Body of pancreas (tissue), 4 donors: ENCODE measurements around the gene HCLS1.

Experiments
- POLR2A ChIP-seq, 3 donors: fragments of 450-650 bp; IDR thresholded peaks; one replicate each; pipeline ENCODE4 v1.6.1; 2016; ENCODE audit warnings: antibody characterized with exemption in 3 of 3, mild to moderate bottlenecking in 2 of 3
- TF ChIP-seq, protein P1 (sequence below), 7 experiments: fragments of 450-650 bp in 4 of 7; fragments of 200-600 bp in 3 of 7; sonication (generic) in 3 of 7; IDR thresholded peaks; one replicate each; pipeline ENCODE4 v1.5.1; 2016 to 2019; ENCODE audit warnings: antibody characterized with exemption in 7 of 7

GRCh38 chr3:121698901-121699300 is 38.2 kb upstream of the HCLS1 start:
- TF ChIP-seq, protein P1, sequence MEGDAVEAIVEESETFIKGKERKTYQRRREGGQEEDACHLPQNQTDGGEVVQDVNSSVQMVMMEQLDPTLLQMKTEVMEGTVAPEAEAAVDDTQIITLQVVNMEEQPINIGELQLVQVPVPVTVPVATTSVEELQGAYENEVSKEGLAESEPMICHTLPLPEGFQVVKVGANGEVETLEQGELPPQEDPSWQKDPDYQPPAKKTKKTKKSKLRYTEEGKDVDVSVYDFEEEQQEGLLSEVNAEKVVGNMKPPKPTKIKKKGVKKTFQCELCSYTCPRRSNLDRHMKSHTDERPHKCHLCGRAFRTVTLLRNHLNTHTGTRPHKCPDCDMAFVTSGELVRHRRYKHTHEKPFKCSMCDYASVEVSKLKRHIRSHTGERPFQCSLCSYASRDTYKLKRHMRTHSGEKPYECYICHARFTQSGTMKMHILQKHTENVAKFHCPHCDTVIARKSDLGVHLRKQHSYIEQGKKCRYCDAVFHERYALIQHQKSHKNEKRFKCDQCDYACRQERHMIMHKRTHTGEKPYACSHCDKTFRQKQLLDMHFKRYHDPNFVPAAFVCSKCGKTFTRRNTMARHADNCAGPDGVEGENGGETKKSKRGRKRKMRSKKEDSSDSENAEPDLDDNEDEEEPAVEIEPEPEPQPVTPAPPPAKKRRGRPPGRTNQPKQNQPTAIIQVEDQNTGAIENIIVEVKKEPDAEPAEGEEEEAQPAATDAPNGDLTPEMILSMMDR (IDR thresholded peaks at IDR 0.05), result no peak
- TF ChIP-seq POLR2A (IDR thresholded peaks at IDR 0.05), result no peak
